ENCODE results near the gene FOLR3. TPM values are rescaled to one million over a fixed set of nuclear protein-coding genes. Genes with fewer than 3 reads are reported as not detected.
"Not testable (repeated sequence)": the region's sequence is repeated elsewhere in the genome, so short reads cannot be mapped to it uniquely, and the experiment has no call there.

FOLR3 gene
- total RNA-seq, 2 donors from 2014 or later = 0.44 TPM; not detected in 1

DNA sequence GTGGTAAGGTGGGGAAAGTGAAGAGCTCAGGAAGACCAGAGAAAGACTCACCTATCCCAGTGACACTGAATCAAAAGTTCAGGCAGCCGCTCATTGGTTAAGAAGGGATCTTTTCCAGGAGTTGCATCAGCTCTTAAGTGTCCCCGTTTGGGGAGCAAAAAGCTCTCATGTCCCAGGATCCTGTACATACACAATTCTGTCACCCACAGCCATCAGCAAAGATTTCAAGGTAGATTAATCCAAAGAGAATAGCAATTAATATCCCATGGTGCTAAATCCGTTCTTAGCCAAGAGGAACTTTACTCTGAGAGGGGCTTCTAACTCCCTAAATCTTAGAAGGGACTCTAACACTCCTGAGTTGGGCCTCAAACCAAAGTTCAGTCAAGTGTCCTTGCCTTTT, 19.3 kb downstream of the FOLR3 start:
- Mint-ChIP-seq H3K4me1 (no peaks in the 10 kb centered on the region), H3K27ac (no peak overlapping the region), H3K36me3 (ENCODE audit: low read depth) (peaks cover 2% of the 10 kb centered on the region), H3K27me3 (peaks cover 42% of the 10 kb centered on the region), H3K4me3 (no peak overlapping the region)
- ATAC-seq (no peak), DNase-seq (no peak)
- H3K9me3 ChIP-seq (ENCODE audit: control insufficient read depth, low read length, poor library complexity, severe bottlenecking) = no peaks in the 10 kb centered on the region

DNA sequence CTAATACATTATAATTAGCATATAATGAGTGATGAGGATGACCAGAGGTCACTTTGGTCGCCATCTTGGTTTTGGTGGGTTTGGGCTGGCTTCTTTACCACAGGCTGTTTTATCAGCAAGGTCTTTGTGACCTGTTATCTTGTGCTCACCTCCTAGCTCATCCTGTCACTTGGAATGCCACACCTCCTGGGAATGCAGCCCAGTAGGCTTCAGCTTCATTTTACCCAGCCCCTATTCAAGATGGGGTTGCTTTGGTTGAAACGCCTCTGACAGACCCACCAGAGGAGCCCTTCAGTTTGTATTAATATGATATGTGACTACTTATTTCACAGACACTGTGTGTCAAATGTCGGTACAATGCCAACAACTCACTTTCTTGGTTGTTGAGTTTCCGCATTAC, 20.2 kb downstream of the FOLR3 start:
- peaks cover 2% of the 10 kb centered on the region for H3K36me3 Mint-ChIP-seq (ENCODE audit: low read depth)
- no peak for ATAC-seq
- DNase-seq = no peak
- H3K4me3 Mint-ChIP-seq = no peak overlapping the region
- no peaks in the 10 kb centered on the region for H3K9me3 ChIP-seq (ENCODE audit: control insufficient read depth, low read length, poor library complexity, severe bottlenecking)
- H3K27me3 Mint-ChIP-seq = peaks cover 45% of the 10 kb centered on the region
- no peaks in the 10 kb centered on the region for H3K4me1 Mint-ChIP-seq
- no peak overlapping the region for H3K27ac Mint-ChIP-seq

GRCh38 chr11:72157131-72157530, 21.6 kb downstream of the FOLR3 start:
- ATAC-seq = no peak
- H3K27me3 Mint-ChIP-seq = peaks cover 53% of the 10 kb centered on the region

DNA sequence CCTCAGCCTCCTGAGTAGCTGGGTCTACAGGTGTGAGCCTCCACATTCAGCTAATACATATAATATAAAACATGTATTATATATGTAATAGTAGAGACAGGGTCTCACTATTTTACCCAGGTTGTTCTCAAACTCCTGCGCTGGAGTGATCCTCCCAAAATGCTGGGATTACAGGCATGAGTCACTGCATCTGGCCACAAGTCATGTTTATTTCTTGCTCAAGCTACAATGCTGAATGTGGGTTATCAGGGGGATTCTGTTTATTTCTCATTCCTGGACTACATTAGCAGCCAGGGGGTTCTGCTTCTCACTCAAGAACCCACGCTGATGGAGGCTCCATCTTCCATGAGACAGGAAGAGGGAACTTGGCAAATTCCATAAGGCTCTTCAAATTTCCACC, 24.8 kb downstream of the FOLR3 start:
- Mint-ChIP-seq H3K4me1 (peaks cover 3% of the 10 kb centered on the region), H3K27ac (no peak overlapping the region), H3K36me3 (ENCODE audit: low read depth) (peaks cover 4% of the 10 kb centered on the region), H3K27me3 (peaks cover 49% of the 10 kb centered on the region), H3K4me3 (no peak overlapping the region)
- ATAC-seq = no peak
- DNase-seq = no peak
- no peaks in the 10 kb centered on the region for H3K9me3 ChIP-seq (ENCODE audit: control insufficient read depth, low read length, poor library complexity, severe bottlenecking)

More at GRCh38 chr11:72157131-72157530, 21.6 kb downstream of the FOLR3 start:
- no peak overlapping the region for H3K27ac Mint-ChIP-seq
- no peak for DNase-seq
- H3K4me1 Mint-ChIP-seq = peaks cover 2% of the 10 kb centered on the region
- H3K36me3 Mint-ChIP-seq (ENCODE audit: low read depth) = peaks cover 4% of the 10 kb centered on the region
- H3K4me3 Mint-ChIP-seq = no peak overlapping the region
- H3K9me3 ChIP-seq (ENCODE audit: control insufficient read depth, low read length, poor library complexity, severe bottlenecking) = no peaks in the 10 kb centered on the region

DNA sequence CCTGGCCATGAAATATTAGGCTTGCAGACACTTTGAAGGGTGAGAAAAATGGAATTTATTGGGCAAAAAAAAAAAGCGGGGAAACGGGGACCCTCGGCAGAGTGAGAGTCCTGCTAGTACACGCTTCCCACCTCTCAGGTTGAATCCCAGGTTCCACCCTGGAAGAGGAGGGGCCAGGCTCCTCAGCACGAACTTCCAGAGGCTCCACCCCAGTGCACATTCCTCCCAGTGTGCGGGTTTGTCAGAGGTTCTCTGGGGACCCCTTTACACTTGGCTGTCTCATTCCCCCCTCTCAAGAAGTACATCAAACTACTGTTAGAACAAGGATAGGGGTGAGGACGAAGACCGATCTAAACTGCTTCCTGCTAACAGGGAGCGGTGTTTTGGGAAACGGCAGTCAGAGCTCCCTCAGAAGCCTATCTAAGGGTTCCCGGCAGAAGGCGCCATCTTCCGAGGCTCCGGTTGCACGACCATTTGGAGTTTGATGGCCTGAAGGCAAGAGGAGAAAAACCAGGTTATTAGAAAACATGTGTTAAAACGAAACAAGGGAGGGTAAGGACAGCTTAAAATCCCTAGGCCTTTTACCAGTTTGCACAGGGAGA, 27.5 kb downstream of the FOLR3 start:
- Mint-ChIP-seq H3K36me3 (ENCODE audit: low read depth) (peaks cover 4% of the 10 kb centered on the region), H3K27me3 (peaks cover 61% of the 10 kb centered on the region), H3K4me1 (peaks cover 3% of the 10 kb centered on the region), H3K27ac (no peak overlapping the region), H3K4me3 (no peak overlapping the region)
- H3K9me3 ChIP-seq (ENCODE audit: control insufficient read depth, low read length, poor library complexity, severe bottlenecking) = no peaks in the 10 kb centered on the region
- DNase-seq (no peak), ATAC-seq (no peak)

DNA sequence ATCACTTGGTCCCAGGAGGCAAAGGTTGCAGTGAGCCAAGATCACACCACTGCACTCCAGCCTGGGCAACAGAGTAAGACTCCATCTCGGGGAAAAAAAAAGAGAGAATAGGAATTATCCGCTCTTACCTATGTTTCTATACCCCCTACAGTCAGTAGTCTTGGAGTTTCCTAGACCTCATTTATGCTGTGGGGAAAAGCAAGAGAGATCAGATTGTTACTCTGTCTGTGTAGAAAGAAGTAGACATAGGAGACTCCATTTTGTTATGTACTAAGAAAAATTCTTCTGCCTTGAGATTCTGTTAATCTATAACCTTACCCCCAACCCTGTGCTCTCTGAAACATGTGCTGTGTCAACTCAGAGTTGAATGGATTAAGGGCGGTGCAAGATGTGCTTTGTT, 28.7 kb downstream of the FOLR3 start:
- DNase-seq; H3K9me3 ChIP-seq (ENCODE audit: control insufficient read depth, low read length, poor library complexity, severe bottlenecking); H3K4me1 Mint-ChIP-seq; H3K27ac Mint-ChIP-seq; H3K4me3 Mint-ChIP-seq; H3K36me3 Mint-ChIP-seq (ENCODE audit: low read depth); ATAC-seq: not testable (repeated sequence)
- H3K27me3 Mint-ChIP-seq = peaks cover 59% of the 10 kb centered on the region

DNA sequence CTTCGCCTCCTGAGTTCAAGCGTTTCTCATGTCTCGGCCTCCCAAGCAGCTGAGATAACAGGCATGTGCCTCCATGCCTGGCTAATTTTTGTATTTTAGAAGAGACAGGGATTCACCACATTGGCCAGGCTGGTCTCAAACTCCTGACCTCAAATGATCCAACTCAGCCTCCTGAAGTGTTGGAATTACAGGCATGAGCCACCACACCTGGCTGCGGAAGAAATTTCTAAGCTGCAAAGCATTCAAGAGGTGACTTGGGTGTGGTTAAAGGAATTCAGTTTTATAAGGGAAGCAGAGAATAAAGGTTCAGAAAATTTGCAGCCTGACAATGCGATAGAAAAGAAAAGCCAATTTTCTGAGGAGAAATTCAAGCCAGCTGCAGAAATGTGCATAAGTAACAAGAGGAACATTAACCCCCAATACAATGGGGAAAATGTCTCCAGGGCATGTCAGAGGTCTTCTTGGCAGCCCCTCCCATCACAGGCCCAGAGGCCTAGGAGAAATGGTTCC, 33.6 kb downstream of the FOLR3 start:
- H3K27ac Mint-ChIP-seq; H3K36me3 Mint-ChIP-seq (ENCODE audit: low read depth); H3K4me1 Mint-ChIP-seq; DNase-seq; H3K9me3 ChIP-seq (ENCODE audit: control insufficient read depth, low read length, poor library complexity, severe bottlenecking); ATAC-seq; H3K4me3 Mint-ChIP-seq: not testable (repeated sequence)
- peaks cover 36% of the 10 kb centered on the region for H3K27me3 Mint-ChIP-seq

DNA sequence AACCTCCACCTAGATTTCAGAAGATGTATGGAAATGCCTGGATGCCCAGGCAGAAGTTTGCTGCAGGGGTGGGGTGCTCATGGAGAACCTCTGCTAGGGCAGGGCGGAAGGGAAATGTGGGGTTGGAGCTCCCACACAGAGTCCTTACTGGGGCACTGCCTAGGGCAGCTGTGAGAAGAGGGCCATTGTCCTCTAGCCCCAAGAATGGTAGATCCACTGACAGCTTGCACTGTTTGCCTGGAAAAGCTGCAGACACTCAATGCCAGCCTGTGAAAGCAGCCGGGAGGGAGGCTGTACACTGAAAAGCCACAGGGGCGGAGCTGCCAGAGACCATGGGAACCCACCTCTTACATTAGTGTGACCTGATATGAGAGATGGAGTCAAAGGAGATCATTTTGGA, 34.2 kb downstream of the FOLR3 start:
- not testable (repeated sequence) for ATAC-seq; H3K9me3 ChIP-seq (ENCODE audit: control insufficient read depth, low read length, poor library complexity, severe bottlenecking); DNase-seq; H3K36me3 Mint-ChIP-seq (ENCODE audit: low read depth); H3K4me3 Mint-ChIP-seq; H3K27ac Mint-ChIP-seq; H3K4me1 Mint-ChIP-seq
- H3K27me3 Mint-ChIP-seq = peaks cover 36% of the 10 kb centered on the region

DNA sequence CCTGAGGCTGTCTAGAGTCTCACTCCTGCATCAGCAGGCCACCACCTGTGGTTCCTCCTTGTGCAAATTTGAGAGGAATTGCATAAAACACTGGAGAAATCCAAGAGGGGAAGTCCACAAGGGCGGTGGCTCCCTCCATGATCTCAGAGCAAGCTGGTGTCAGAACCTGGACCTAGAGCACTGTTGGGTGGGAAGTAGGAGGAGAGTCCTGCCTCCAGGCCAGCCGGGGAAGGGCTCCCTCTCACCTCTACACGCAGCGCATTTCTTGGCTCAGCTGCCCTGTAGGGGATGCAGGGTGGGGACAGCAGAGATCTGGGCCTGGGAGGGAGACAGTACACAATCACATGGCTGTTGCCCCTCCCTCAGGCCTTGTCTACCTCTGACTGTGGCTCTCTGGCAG, 36.5 kb downstream of the FOLR3 start:
- not testable (repeated sequence) for H3K4me3 Mint-ChIP-seq; H3K9me3 ChIP-seq (ENCODE audit: control insufficient read depth, low read length, poor library complexity, severe bottlenecking); ATAC-seq; DNase-seq; H3K36me3 Mint-ChIP-seq (ENCODE audit: low read depth); H3K27ac Mint-ChIP-seq; H3K4me1 Mint-ChIP-seq
- H3K27me3 Mint-ChIP-seq = peaks cover 24% of the 10 kb centered on the region

- ATAC-seq (no peak), DNase-seq (no peak)
- Mint-ChIP-seq H3K4me1 (peaks cover 2% of the 10 kb centered on the region), H3K4me3 (no peak overlapping the region), H3K36me3 (ENCODE audit: low read depth) (no peaks in the 10 kb centered on the region), H3K27me3 (peaks cover 25% of the 10 kb centered on the region), H3K27ac (no peak overlapping the region)
- H3K9me3 ChIP-seq (ENCODE audit: control insufficient read depth, low read length, poor library complexity, severe bottlenecking) = no peaks in the 10 kb centered on the region
Observed at GRCh38 chr11:72173291-72173690, 37.8 kb downstream of the FOLR3 start.

- ATAC-seq = no peak
- no peaks in the 10 kb centered on the region for H3K9me3 ChIP-seq (ENCODE audit: control insufficient read depth, low read length, poor library complexity, severe bottlenecking)
- Mint-ChIP-seq H3K4me3 (no peak overlapping the region), H3K36me3 (ENCODE audit: low read depth) (no peaks in the 10 kb centered on the region), H3K27me3 (peaks cover 21% of the 10 kb centered on the region), H3K27ac (no peak overlapping the region), H3K4me1 (peaks cover 2% of the 10 kb centered on the region)
- DNase-seq = no peak
Observed at GRCh38 chr11:72174302-72175070, 39.0 kb downstream of the FOLR3 start.

GRCh38 chr11:72177656-72178055, 42.1 kb downstream of the FOLR3 start:
- H3K27me3 Mint-ChIP-seq = peaks cover 28% of the 10 kb centered on the region
- no peak overlapping the region for H3K4me3 Mint-ChIP-seq
- DNase-seq = no peak
- H3K36me3 Mint-ChIP-seq (ENCODE audit: low read depth) = no peaks in the 10 kb centered on the region
- no peak for ATAC-seq
- no peak overlapping the region for H3K27ac Mint-ChIP-seq
- no peaks in the 10 kb centered on the region for H3K4me1 Mint-ChIP-seq
- H3K9me3 ChIP-seq (ENCODE audit: control insufficient read depth, low read length, poor library complexity, severe bottlenecking) = no peaks in the 10 kb centered on the region

DNA sequence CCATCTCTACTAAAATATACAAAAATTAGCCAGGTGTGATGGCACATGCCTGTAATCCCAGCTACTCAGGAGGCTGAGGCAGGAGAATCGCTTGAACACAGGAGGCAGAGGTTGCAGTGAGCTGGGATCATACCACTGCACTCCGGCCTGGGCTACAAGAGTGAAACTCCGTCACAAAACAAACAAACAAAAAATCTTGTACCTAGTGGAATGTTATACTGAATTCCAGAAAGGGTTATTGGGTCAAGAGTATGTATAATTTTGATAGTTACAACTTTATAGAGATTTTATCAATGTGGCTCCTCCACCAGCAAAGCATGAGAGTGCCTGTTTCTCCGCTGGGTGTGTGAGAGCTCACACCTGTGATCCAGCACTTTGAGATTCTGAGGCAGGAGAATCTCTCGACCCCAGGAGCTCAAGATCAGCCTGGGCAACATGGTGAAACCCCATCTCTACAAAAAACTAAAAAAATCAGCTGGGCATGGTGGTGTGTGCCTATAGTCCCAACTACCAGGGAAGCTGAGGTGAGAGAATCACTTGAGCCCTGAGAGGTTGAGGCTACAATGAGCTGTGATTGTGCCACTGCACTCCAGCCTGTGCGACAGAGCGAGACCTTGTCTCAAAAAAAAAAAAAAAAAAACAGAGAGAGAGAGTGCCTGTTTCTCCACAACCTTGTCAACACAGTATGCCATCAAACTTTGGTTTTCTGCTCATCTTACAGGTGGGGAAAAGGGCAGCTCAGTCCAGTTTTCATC, 43.7 kb downstream of the FOLR3 start:
- no peaks in the 10 kb centered on the region for H3K9me3 ChIP-seq (ENCODE audit: control insufficient read depth, low read length, poor library complexity, severe bottlenecking)
- DNase-seq (no peak), ATAC-seq (no peak)
- peaks cover 30% of the 10 kb centered on the region for H3K27me3 Mint-ChIP-seq
- no peak overlapping the region for H3K4me3 Mint-ChIP-seq
- no peak overlapping the region for H3K27ac Mint-ChIP-seq
- H3K36me3 Mint-ChIP-seq (ENCODE audit: low read depth) = peaks cover 2% of the 10 kb centered on the region
- H3K4me1 Mint-ChIP-seq = peaks cover 2% of the 10 kb centered on the region
